ENCODE measurements around the gene DTYMK. TPM values are rescaled to one million over a fixed set of nuclear protein-coding genes. Genes with fewer than 3 reads are reported as not detected.
A peak's percentile ranks its signal among the peaks of the same experiment; 100 is the strongest.

The DTYMK gene
- total RNA-seq, 1 donor from 2014 or later: 66.7 TPM

DNA sequence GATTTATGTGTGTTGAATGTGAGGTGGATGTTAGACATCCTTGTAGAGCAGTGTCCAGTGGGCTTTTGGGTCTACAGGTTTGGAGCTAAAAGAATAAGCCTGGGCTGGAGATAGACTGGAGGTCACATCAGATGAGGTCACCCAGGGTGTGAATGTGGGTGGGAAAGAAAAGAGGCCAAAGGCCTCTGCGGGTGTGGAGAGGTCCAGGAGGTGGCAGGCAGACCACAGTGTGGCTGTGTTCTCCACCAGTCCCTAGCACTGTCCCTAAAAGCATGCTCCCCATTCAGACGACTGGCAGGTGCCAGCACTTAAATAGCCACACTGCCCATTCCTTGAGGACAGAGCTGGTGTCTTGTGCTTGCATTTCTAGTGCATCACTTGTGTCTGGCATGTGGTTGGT lies 45.0 kb downstream of the DTYMK start:
- no peak for DNase-seq (ENCODE audit: extremely low spot score, unreplicated experiment)
- Mint-ChIP-seq H3K4me1 (ENCODE audit: unreplicated experiment) (peaks cover 32% of the 10 kb centered on the region), H3K27me3 (no peaks in the 10 kb centered on the region), H3K4me3 (no peak overlapping the region), H3K36me3 (peaks cover 13% of the 10 kb centered on the region), H3K27ac (no peak overlapping the region), H3K9me3 (no peaks in the 10 kb centered on the region)
- TF ChIP-seq, protein P1, sequence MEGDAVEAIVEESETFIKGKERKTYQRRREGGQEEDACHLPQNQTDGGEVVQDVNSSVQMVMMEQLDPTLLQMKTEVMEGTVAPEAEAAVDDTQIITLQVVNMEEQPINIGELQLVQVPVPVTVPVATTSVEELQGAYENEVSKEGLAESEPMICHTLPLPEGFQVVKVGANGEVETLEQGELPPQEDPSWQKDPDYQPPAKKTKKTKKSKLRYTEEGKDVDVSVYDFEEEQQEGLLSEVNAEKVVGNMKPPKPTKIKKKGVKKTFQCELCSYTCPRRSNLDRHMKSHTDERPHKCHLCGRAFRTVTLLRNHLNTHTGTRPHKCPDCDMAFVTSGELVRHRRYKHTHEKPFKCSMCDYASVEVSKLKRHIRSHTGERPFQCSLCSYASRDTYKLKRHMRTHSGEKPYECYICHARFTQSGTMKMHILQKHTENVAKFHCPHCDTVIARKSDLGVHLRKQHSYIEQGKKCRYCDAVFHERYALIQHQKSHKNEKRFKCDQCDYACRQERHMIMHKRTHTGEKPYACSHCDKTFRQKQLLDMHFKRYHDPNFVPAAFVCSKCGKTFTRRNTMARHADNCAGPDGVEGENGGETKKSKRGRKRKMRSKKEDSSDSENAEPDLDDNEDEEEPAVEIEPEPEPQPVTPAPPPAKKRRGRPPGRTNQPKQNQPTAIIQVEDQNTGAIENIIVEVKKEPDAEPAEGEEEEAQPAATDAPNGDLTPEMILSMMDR (conservative IDR thresholded peaks at IDR 0.05): no peak

DNA sequence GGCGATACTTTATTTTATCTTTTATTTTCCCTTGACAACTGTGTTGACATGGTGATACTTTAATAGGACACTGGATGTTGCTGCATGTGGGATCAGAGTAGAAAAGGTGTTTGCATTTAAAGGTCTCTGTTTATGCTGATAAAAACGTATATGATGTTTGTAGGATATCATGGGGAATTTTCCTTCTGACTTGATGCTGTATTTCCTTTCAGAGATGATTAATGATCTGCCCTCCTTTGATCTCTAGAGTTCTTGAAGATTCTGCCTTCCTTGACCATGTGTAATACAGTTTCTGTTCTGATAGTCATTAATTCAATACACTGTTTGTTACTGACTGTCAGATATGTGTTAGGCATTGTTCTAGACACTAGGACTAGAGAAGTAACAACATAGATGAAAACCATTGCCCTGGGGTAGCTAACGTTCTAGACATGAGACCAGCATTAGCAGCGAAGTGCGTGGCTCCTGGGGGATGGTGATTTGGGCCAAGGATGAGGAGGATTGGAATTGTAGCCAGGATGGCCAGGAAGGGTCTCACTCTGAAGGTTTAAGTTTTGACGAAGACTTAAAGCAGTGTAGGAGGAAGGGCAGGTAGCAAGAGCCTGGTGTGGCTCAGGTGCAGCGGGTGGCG lies 46.3 kb downstream of the DTYMK start:
- no peaks in the 10 kb centered on the region for H3K27me3 Mint-ChIP-seq
- H3K4me3 Mint-ChIP-seq: peak overlapping the region; percentile 18
- TF ChIP-seq, protein P1 (conservative IDR thresholded peaks at IDR 0.05): no peak
- H3K36me3 Mint-ChIP-seq: peaks cover 13% of the 10 kb centered on the region
- H3K27ac Mint-ChIP-seq: no peak overlapping the region
- no peaks in the 10 kb centered on the region for H3K9me3 Mint-ChIP-seq
- peaks cover 37% of the 10 kb centered on the region for H3K4me1 Mint-ChIP-seq (ENCODE audit: unreplicated experiment)
- DNase-seq (ENCODE audit: extremely low spot score, unreplicated experiment): no peak

DNA sequence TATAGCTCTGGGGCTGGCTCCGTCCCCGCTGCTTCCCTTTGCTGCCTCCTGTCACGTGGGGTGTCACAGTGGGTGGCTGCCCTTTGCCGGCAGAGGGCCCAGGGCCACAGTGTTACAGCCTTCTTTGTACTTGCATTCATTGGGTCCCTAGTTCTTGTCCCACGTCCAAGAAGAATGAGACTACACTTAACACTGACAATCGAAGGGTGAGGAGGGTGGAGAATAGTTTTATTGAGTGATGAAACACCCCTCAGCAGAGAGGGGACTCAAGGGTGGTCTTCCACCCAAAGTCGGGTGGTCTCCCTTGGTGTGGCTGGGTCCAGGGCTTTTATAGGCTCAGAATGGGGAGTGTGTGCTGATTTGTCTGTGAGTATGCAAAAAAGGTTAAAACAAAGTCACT lies 47.2 kb downstream of the DTYMK start:
- Mint-ChIP-seq H3K4me1 (ENCODE audit: unreplicated experiment) (peaks cover 37% of the 10 kb centered on the region), H3K9me3 (no peaks in the 10 kb centered on the region), H3K4me3 (peak overlapping the region; percentile 18), H3K27ac (no peak overlapping the region), H3K36me3 (peaks cover 13% of the 10 kb centered on the region), H3K27me3 (no peaks in the 10 kb centered on the region)
- TF ChIP-seq, protein P1 (conservative IDR thresholded peaks at IDR 0.05): no peak
- DNase-seq (ENCODE audit: extremely low spot score, unreplicated experiment): no peak

DNA sequence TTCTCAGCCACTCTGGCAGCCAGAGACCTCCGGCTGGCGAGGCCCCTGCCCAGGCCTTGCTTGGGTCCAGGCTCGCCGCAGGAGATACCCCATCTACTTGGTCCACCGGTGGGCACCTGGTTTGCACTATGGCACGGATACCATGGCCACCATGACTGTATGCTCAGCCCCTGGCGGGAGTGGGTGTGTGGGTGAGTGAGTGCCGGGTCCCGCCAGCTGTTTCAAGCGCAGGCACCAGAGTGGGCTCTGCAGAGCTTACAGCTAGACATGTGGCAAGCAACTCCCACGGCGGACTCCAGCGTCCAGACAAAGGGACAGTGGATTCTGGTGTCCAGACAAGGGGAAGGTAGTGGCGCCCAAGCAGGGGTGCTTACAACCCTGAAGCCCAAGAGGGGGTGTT lies 47.7 kb downstream of the DTYMK start:
- H3K4me1 Mint-ChIP-seq (ENCODE audit: unreplicated experiment): peaks cover 37% of the 10 kb centered on the region
- H3K27ac Mint-ChIP-seq: peak overlapping the region; percentile 95

DNA sequence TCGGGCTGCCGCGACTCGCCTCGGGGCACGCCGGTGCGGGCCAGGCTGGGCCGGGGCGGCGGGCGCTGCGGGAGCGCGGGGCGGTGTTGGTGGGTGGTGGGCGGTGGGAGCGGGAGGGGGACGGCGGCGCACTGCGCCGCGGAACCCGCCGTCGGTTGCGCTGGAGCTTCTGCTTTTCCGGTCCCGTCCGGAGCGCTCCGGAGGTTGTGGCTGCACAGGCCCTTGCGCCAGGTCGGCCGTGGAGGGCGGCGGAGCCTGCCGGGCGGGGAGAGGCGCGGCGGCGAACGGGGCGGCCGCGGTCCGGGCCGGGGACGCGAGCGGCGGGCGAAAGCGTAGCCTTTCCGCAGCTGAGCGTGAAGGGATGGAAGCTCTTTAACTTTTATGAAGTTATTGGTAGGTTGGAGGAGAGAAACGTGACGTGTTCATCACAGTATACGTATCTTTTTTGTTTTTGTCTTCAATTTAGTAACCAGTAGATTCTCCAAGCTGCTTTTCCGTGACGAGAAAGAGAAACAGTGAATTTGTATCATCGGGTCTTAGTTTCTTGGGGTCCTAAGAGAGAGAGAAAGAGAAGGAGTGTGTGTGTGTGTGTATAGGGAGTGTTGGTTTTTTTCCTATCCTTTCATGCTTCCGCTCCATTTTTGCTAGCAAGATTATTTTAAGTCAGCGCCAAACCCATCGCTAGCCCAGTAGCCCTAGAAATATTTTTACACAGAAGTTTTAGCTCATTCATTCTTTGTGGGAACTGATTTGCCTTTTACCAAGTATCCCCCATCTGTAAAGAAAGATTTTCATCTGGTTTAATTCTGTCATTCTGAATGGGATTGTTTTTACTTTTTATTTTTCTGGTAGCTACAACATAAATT lies 48.6 kb downstream of the DTYMK start:
- TF ChIP-seq, protein P1 (conservative IDR thresholded peaks at IDR 0.05): no peak
- Mint-ChIP-seq H3K4me1 (ENCODE audit: unreplicated experiment) (peaks cover 37% of the 10 kb centered on the region), H3K9me3 (no peaks in the 10 kb centered on the region), H3K27ac (peak overlapping the region; percentile 95), H3K4me3 (peak overlapping the region; percentile 95), H3K36me3 (peaks cover 13% of the 10 kb centered on the region), H3K27me3 (no peaks in the 10 kb centered on the region)
- no peak for DNase-seq (ENCODE audit: extremely low spot score, unreplicated experiment)

More for the DNA sequence above, 47.7 kb downstream of the DTYMK start:
- H3K9me3 Mint-ChIP-seq: no peaks in the 10 kb centered on the region
- TF ChIP-seq, protein P1 (conservative IDR thresholded peaks at IDR 0.05): no peak
- no peaks in the 10 kb centered on the region for H3K27me3 Mint-ChIP-seq
- peak overlapping the region; percentile 95 for H3K4me3 Mint-ChIP-seq
- DNase-seq (ENCODE audit: extremely low spot score, unreplicated experiment): no peak
- peaks cover 13% of the 10 kb centered on the region for H3K36me3 Mint-ChIP-seq

All from type B pancreatic cell (in vitro differentiated cells).